SU-DHL-6 (cell line): Measurements from ENCODE around the gene SLC7A6OS.
A peak's percentile ranks its signal among the peaks of the same experiment; 100 is the strongest.

Source experiments
- H2AFZ ChIP-seq: fragments of 200-600 bp; sonication (generic); 2 replicates; pipeline ENCODE4 v1.6.1; 2014; ENCODE audit warnings: low read depth, mild to moderate bottlenecking, moderate library complexity, mixed read lengths, antibody characterized with exemption, low read length; ENCODE audit not compliant: severe bottlenecking
- H3F3A ChIP-seq: fragments of 200-600 bp; shearing (Covaris generic); 2 replicates; pipeline ENCODE4 v1.6.0; 2016; ENCODE audit warnings: antibody characterized with exemption, mild to moderate bottlenecking; ENCODE audit not compliant: insufficient read depth
- H3K27ac ChIP-seq: fragments of 200-600 bp; sonication (generic); 2 replicates; pipeline ENCODE4 v1.5.1; 2016; ENCODE audit warnings: low read depth, mild to moderate bottlenecking, low read length, moderate library complexity, mixed read lengths
- H3K27me3 ChIP-seq: fragments of 200-600 bp; sonication (generic), shearing (Covaris generic); 2 replicates; pipeline ENCODE4 v1.6.0; 2014; ENCODE audit warnings: mild to moderate bottlenecking, low read length
- H3K36me3 ChIP-seq: fragments of 200-600 bp; sonication (generic); 2 replicates; pipeline ENCODE4 v1.6.1; 2014; ENCODE audit warnings: mild to moderate bottlenecking, low read length, mixed read lengths
- H3K4me2 ChIP-seq: fragments of 300-600, 200-600 bp; shearing (Covaris generic), sonication (generic); 2 replicates; pipeline ENCODE4 v1.6.0; 2014; ENCODE audit warnings: low read length, low read depth, mild to moderate bottlenecking; ENCODE audit not compliant: poor library complexity, severe bottlenecking
- H3K4me3 ChIP-seq: fragments of 200-600 bp; sonication (generic); 2 replicates; pipeline ENCODE4 v1.5.1; 2014; ENCODE audit warnings: antibody characterized with exemption, low read length, mild to moderate bottlenecking, mixed read lengths; ENCODE audit not compliant: insufficient read depth, poor library complexity, severe bottlenecking
- H3K79me2 ChIP-seq: fragments of 200-600 bp; sonication (generic); 2 replicates; pipeline ENCODE4 v1.6.1; 2014; ENCODE audit warnings: mild to moderate bottlenecking, low read length, moderate library complexity; ENCODE audit not compliant: insufficient read depth
- H3K9ac ChIP-seq: fragments of 200-600 bp; sonication (generic); 2 replicates; pipeline ENCODE4 v1.7.0; 2014; ENCODE audit warnings: mild to moderate bottlenecking, low read length
- H3K9me2 ChIP-seq: fragments of 200-600 bp; sonication (generic); replicated peaks from 2 replicates; pipeline ENCODE4 v1.6.1; 2014; ENCODE audit warnings: low read length; ENCODE audit not compliant: insufficient read depth
- H3K9me3 ChIP-seq: fragments of 200-600 bp; sonication (generic); 2 replicates; pipeline ENCODE4 v1.6.1; 2014; ENCODE audit warnings: low read length, mixed read lengths; ENCODE audit not compliant: insufficient read depth
- H4K20me1 ChIP-seq: fragments of 200-600 bp; sonication (generic); 2 replicates; pipeline ENCODE4 v1.6.1; 2014; ENCODE audit warnings: low read depth, mild to moderate bottlenecking, antibody characterized with exemption, low read length, moderate library complexity, mixed read lengths
- EZH2phosphoT487 ChIP-seq: fragments of 200-600 bp; sonication (generic), shearing (Covaris generic); conservative IDR thresholded peaks from 2 replicates; pipeline ENCODE4 v1.6.1; 2018; ENCODE audit warnings: mild to moderate bottlenecking, antibody characterized with exemption, low read length, moderate library complexity, mixed read lengths
- TF ChIP-seq, protein P1 (sequence below): fragments of 200-600 bp; sonication (generic); IDR thresholded peaks from one replicate; pipeline ENCODE4 v1.5.1; 2017; ENCODE audit warnings: antibody characterized with exemption, mild to moderate bottlenecking, low read length, moderate library complexity; ENCODE audit not compliant: insufficient read depth, poor library complexity, severe bottlenecking

The SLC7A6OS gene

DNA sequence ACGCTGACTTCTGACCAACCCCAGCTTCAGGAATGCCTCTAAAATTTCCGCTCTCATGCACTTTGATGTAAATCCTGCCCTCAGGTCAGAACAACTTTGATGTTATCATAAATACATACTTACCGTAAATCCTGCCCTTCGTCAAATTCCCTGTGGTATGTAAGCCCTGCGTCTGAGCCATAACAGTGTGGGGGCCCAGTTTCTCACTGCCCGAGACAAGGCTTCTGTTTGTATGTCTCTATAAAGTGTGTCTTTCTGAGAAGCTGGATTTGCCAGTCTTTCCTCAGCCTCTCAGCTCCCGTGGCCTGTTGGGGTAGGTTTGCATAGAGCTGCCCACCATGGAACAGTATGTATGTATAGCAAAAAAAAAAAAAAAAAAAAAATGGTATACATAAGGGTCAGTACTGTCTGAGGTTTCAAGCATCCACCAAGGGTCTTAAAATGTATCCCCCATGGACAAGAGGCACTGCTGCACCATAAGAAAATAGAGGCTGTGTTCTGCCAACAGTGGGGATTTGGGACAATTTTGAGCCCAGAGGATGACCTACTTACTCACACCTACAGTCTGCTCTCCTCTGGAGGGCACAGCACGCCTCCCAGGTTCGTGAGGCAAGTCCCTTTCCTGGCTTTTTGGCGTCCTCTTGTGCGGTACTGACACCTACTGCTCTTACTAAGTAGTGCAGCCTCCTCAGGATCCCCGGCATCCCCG lies 17.6 kb upstream of the SLC7A6OS start:
- Histone ChIP-seq H3K79me2 (no peaks in the 10 kb centered on the region), H3K36me3 (no peaks in the 10 kb centered on the region), H3K9me2 (no peaks in the 10 kb centered on the region), H3K27me3 (no peaks in the 10 kb centered on the region), H4K20me1 (no peaks in the 10 kb centered on the region), H3K27ac (no peak overlapping the region), H3K4me3 (no peak overlapping the region), H3K9ac (no peak overlapping the region), H3F3A (no peaks in the 10 kb centered on the region), H2AFZ (no peak overlapping the region), H3K4me2 (no peak overlapping the region), H3K9me3 (no peaks in the 10 kb centered on the region)
- no peak for TF ChIP-seq EZH2phosphoT487
- TF ChIP-seq, protein P1, sequence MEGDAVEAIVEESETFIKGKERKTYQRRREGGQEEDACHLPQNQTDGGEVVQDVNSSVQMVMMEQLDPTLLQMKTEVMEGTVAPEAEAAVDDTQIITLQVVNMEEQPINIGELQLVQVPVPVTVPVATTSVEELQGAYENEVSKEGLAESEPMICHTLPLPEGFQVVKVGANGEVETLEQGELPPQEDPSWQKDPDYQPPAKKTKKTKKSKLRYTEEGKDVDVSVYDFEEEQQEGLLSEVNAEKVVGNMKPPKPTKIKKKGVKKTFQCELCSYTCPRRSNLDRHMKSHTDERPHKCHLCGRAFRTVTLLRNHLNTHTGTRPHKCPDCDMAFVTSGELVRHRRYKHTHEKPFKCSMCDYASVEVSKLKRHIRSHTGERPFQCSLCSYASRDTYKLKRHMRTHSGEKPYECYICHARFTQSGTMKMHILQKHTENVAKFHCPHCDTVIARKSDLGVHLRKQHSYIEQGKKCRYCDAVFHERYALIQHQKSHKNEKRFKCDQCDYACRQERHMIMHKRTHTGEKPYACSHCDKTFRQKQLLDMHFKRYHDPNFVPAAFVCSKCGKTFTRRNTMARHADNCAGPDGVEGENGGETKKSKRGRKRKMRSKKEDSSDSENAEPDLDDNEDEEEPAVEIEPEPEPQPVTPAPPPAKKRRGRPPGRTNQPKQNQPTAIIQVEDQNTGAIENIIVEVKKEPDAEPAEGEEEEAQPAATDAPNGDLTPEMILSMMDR: peak; percentile 91

DNA sequence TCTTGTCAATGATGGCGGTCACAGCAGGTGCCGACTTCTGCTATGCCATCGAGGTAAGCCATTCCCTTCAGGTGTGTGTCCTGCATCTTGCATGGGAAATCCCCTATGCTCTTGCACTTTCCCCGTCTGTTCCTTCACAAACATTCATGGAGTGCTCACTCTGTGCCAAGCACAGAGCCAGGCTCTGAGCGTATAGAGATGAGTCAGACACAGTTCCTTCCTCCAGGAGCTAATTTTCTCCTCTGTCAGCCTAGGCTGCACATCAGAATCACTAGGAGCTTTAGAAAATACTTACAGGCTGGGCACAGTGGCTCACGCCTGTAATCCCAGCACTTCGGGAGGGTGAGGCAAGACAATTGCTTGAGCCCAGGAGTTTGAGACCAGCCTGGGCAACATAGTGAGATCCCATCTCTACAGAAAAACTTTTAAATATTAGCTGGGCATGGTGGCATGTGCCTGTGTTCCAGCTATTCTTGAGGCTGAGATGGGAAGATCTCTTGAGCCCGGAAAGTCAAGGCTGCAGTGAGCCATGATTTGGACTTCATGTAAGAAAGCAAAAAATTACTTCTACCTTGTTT lies 14.1 kb upstream of the SLC7A6OS start:
- H3K9me2 ChIP-seq: no peaks in the 10 kb centered on the region
- H3K79me2 ChIP-seq: no peaks in the 10 kb centered on the region
- H3K36me3 ChIP-seq: peaks cover 4% of the 10 kb centered on the region
- no peaks in the 10 kb centered on the region for H3F3A ChIP-seq
- no peak overlapping the region for H2AFZ ChIP-seq
- H3K27me3 ChIP-seq: no peaks in the 10 kb centered on the region
- no peak overlapping the region for H3K4me2 ChIP-seq
- TF ChIP-seq, protein P1: no peak
- no peak for TF ChIP-seq EZH2phosphoT487
- no peak overlapping the region for H3K9ac ChIP-seq
- H4K20me1 ChIP-seq: no peaks in the 10 kb centered on the region
- no peak overlapping the region for H3K27ac ChIP-seq
- H3K9me3 ChIP-seq: no peaks in the 10 kb centered on the region
- no peak overlapping the region for H3K4me3 ChIP-seq

DNA sequence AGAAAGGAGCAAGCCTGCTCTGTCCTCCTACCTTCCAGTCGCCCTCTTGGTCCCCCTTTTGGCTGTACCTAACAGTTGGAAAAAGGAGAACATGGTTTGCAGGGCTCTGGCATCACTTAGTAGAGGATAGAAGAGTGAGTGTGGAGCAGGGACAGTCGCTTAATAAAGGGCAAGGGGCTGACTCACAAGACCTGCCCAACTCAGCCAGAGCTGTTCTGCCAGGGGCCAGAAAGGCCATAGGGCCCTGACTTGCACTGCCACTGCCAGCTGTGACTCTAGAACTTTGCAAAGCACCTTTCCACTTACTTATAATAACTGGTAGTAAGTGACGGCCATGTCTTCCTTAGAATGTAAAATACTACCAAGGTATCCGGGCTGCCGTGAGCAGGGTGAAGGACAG lies 13.6 kb upstream of the SLC7A6OS start:
- no peak overlapping the region for H3K9ac ChIP-seq
- H3K79me2 ChIP-seq: no peaks in the 10 kb centered on the region
- no peak overlapping the region for H3K4me3 ChIP-seq
- peaks cover 4% of the 10 kb centered on the region for H3K36me3 ChIP-seq
- no peak overlapping the region for H2AFZ ChIP-seq
- H3F3A ChIP-seq: no peaks in the 10 kb centered on the region
- no peaks in the 10 kb centered on the region for H3K9me2 ChIP-seq
- no peaks in the 10 kb centered on the region for H3K9me3 ChIP-seq
- no peak overlapping the region for H3K27ac ChIP-seq
- no peaks in the 10 kb centered on the region for H3K27me3 ChIP-seq
- no peak for TF ChIP-seq EZH2phosphoT487
- TF ChIP-seq, protein P1: no peak
- H3K4me2 ChIP-seq: no peak overlapping the region
- H4K20me1 ChIP-seq: no peaks in the 10 kb centered on the region
